WTC11 (cell line): ENCODE results near the gene CLDN7. TPM values are rescaled to one million over a fixed set of nuclear protein-coding genes. Genes with fewer than 3 reads are reported as not detected.

ENCODE experiments used
- ATAC-seq: fragments of 200-7000 bp; cut with Tn5 transposase; 2 replicates; pipeline ENCODE4 v1.10.0; 2021; ENCODE audit warnings: mild to moderate bottlenecking, moderate library complexity
- CTCF ChIA-PET: fragments of 300-600 bp; sonication (Branson Sonifier 250); formaldehyde crosslinking; loops from one replicate; lab custom pipeline; 2021; ENCODE audit warnings: antibody characterized with exemption; lab: Charles Lee
- POLR2A ChIA-PET: fragments of 350-600 bp; sonication (Branson Sonifier 250); formaldehyde crosslinking; loops from one replicate; lab custom pipeline; 2021; ENCODE audit warnings: antibody characterized with exemption; lab: Charles Lee
- DNase-seq: peaks from one replicate; pipeline ENCODE4 v3.0.0; 2021; ENCODE audit warnings: low spot score
- H3K27ac Mint-ChIP-seq: 2 replicates; pipeline ENCODE4 v1.8.0; 2021; ENCODE audit warnings: mixed read lengths
- H3K27me3 Mint-ChIP-seq: 2 replicates; pipeline ENCODE4 v1.8.0; 2021; ENCODE audit warnings: low read depth, mild to moderate bottlenecking, moderate library complexity, mixed read lengths
- H3K36me3 Mint-ChIP-seq: 2 replicates; pipeline ENCODE4 v1.8.0; 2021; ENCODE audit warnings: mixed read lengths
- H3K4me1 Mint-ChIP-seq: 2 replicates; pipeline ENCODE4 v1.8.0; 2022; ENCODE audit warnings: mixed read lengths
- H3K4me3 Mint-ChIP-seq: 2 replicates; pipeline ENCODE4 v1.8.0; 2021; ENCODE audit warnings: mild to moderate bottlenecking, moderate library complexity, mixed read lengths
- H3K9me3 Mint-ChIP-seq: 2 replicates; pipeline ENCODE4 v1.8.0; 2021; ENCODE audit warnings: mixed read lengths
- AFF4 ChIP-seq: sonication (generic); formaldehyde crosslinking; IDR thresholded peaks from 2 replicates; pipeline ENCODE4 v1.8.1; 2023; ENCODE audit warnings: mild to moderate bottlenecking, missing genetic modification reagents, borderline replicate concordance
- AR ChIP-seq: fragments of 250-450 bp; sonication (Bioruptor Pico); IDR thresholded peaks from 2 replicates; pipeline ENCODE4 v1.9.0; 2021; ENCODE audit warnings: mild to moderate bottlenecking
- ATF3 ChIP-seq: sonication (generic); formaldehyde crosslinking; conservative IDR thresholded peaks from 2 replicates; pipeline ENCODE4 v1.8.1; 2022; ENCODE audit warnings: mild to moderate bottlenecking, missing genetic modification reagents
- ATF6 ChIP-seq: sonication (generic); formaldehyde crosslinking; IDR thresholded peaks from 2 replicates; pipeline ENCODE4 v1.8.1; 2023; ENCODE audit warnings: mild to moderate bottlenecking, missing genetic modification reagents
- GABPB1 ChIP-seq: sonication (generic); formaldehyde crosslinking; IDR thresholded peaks from 2 replicates; pipeline ENCODE4 v1.8.1; 2023; ENCODE audit warnings: mild to moderate bottlenecking, missing genetic modification reagents
- GTF2I ChIP-seq: fragments of 250-450 bp; sonication (Bioruptor Pico); conservative IDR thresholded peaks from 2 replicates; pipeline ENCODE4 v1.4.0; 2021; ENCODE audit warnings: mild to moderate bottlenecking
- HMGXB4 ChIP-seq: sonication (generic); formaldehyde crosslinking; IDR thresholded peaks from 2 replicates; pipeline ENCODE4 v1.8.1; 2023; ENCODE audit warnings: mild to moderate bottlenecking, moderate library complexity, missing genetic modification reagents
- JAZF1 ChIP-seq: fragments of 250-450 bp; sonication (Bioruptor Pico); IDR thresholded peaks from 2 replicates; pipeline ENCODE4 v1.9.0; 2021; ENCODE audit warnings: moderate library complexity, mild to moderate bottlenecking, inconsistent platforms
- JUN ChIP-seq: sonication (generic); formaldehyde crosslinking; IDR thresholded peaks from 2 replicates; pipeline ENCODE4 v1.8.0; 2023; ENCODE audit warnings: mild to moderate bottlenecking, missing genetic modification reagents
- NFATC4 ChIP-seq: fragments of 250-450 bp; sonication (Bioruptor Pico); IDR thresholded peaks from 2 replicates; pipeline ENCODE4 v1.9.0; 2021; ENCODE audit warnings: mild to moderate bottlenecking
- NR2C2 ChIP-seq: sonication (generic); formaldehyde crosslinking; IDR thresholded peaks from 2 replicates; pipeline ENCODE4 v1.8.0; 2022; ENCODE audit warnings: mild to moderate bottlenecking, missing genetic modification reagents
- OVOL2 ChIP-seq: fragments of 250-450 bp; sonication (Bioruptor Pico); IDR thresholded peaks from 2 replicates; pipeline ENCODE4 v1.9.0; 2021; ENCODE audit warnings: mild to moderate bottlenecking, borderline replicate concordance
- TEAD1 ChIP-seq: sonication (generic); formaldehyde crosslinking; IDR thresholded peaks from 2 replicates; pipeline ENCODE4 v1.8.0; 2022; ENCODE audit warnings: mild to moderate bottlenecking, missing genetic modification reagents
- ZNF232 ChIP-seq: sonication (generic); formaldehyde crosslinking; IDR thresholded peaks from 2 replicates; pipeline ENCODE4 v1.8.0; 2022; ENCODE audit warnings: mild to moderate bottlenecking, missing genetic modification reagents
- ZNF281 ChIP-seq: sonication (generic); formaldehyde crosslinking; IDR thresholded peaks from 2 replicates; pipeline ENCODE4 v1.8.0; 2023; ENCODE audit warnings: mild to moderate bottlenecking, missing genetic modification reagents
- ZNF425 ChIP-seq: fragments of 250-450 bp; sonication (Bioruptor Pico); conservative IDR thresholded peaks from 2 replicates; pipeline ENCODE4 v1.9.0; 2021; ENCODE audit warnings: mild to moderate bottlenecking
- total RNA-seq: library from RNA; stranded (reverse); gene quantifications from 3 replicates; pipeline ENCODE4 v1.2.3, GENCODE V29; 2021

Gene CLDN7
- total RNA-seq, 1 experiment from 2014 or later: 136 TPM

GRCh38 chr17:7292194-7292593, 29.9 kb upstream of the CLDN7 start (continued):
- TF ChIP-seq AFF4: no peak

GRCh38 chr17:7290685-7291084, 28.4 kb upstream of the CLDN7 start:
- Mint-ChIP-seq H3K9me3 (no peaks in the 10 kb centered on the region), H3K4me1 (peaks cover 25% of the 10 kb centered on the region), H3K27ac (no peak overlapping the region), H3K4me3 (no peak overlapping the region), H3K36me3 (no peaks in the 10 kb centered on the region; the same call in 1 of the 2 replicates), H3K27me3 (peaks cover 35% of the 10 kb centered on the region)
- ATAC-seq: no peak
- ChIA-PET POLR2A (interaction anchor here (0.6 kb wide), 1 partner anchor 284 kb away, joined by 3 read pairs; no protein-coding TSS in a partner anchor), CTCF (interaction anchor here (5.4 kb wide), 1 partner anchor 10 kb away, joined by 61 read pairs; the partner anchor contains the start of gene SLC2A4)
- DNase-seq: no peak
- TF ChIP-seq ZNF281 (no peak), JUN (CRISPR knock-in tag) (no peak), GTF2I (CRISPR knock-in tag) (no peak), AFF4 (no peak), ZNF232 (CRISPR knock-in tag) (no peak), NR2C2 (no peak), JAZF1 (CRISPR knock-in tag) (no peak), HMGXB4 (CRISPR knock-in tag) (no peak), ATF6 (CRISPR knock-in tag) (no peak), ATF3 (CRISPR knock-in tag) (no peak), TEAD1 (no peak), ZNF425 (CRISPR knock-in tag) (no peak), GABPB1 (CRISPR knock-in tag) (no peak), OVOL2 (no peak), NFATC4 (CRISPR knock-in tag) (no peak), AR (CRISPR knock-in tag) (no peak)
